OCI-LY7 (cell line): ENCODE data around the gene STAT4. TPM values are rescaled to one million over a fixed set of nuclear protein-coding genes. Genes with fewer than 3 reads are reported as not detected.

Experiments
- BruUV-seq: library from RNA; stranded (reverse); fragments of 400-500 nt; replicated peaks from 2 replicates; lab custom pipeline; 2021; lab: Mats Ljungman, UMichigan
- CTCF ChIA-PET: fragments of 300-600 bp; sonication (Branson Sonifier 250); formaldehyde crosslinking; loops from one replicate; lab custom pipeline; 2022; ENCODE audit warnings: antibody characterized with exemption; ENCODE audit not compliant: unreplicated experiment; lab: Charles Lee
- POLR2A ChIA-PET: fragments of 300-600 bp; sonication (Branson Sonifier 250); formaldehyde crosslinking; loops from one replicate; lab custom pipeline; 2022; ENCODE audit warnings: antibody characterized with exemption; lab: Charles Lee
- DNase-seq: peaks from one replicate; pipeline ENCODE4 v3.0.0-alpha.2; 2015; ENCODE audit warnings: low spot score
- H2AFZ ChIP-seq: fragments of 200-600 bp; sonication (generic), shearing (Covaris generic); 2 replicates; pipeline ENCODE4 v1.6.1; 2014; ENCODE audit warnings: mild to moderate bottlenecking, antibody characterized with exemption, low read length, moderate library complexity
- H3K27ac ChIP-seq: fragments of 200-600 bp; sonication (generic); 2 replicates; pipeline ENCODE4 v1.5.1; 2014; ENCODE audit warnings: mixed run types, low read depth, mild to moderate bottlenecking, moderate library complexity, low read length, inconsistent platforms; ENCODE audit not compliant: poor library complexity, severe bottlenecking
- H3K36me3 ChIP-seq: fragments of 200-600 bp; sonication (generic); 2 replicates; pipeline ENCODE4 v1.6.1; 2014; ENCODE audit warnings: mild to moderate bottlenecking, antibody characterized with exemption, low read length, moderate library complexity, mixed read lengths; ENCODE audit not compliant: insufficient read depth
- H3K4me1 ChIP-seq: fragments of 200-600 bp; sonication (generic); 2 replicates; pipeline ENCODE4 v1.5.1; 2014; ENCODE audit warnings: mild to moderate bottlenecking, low read length; ENCODE audit not compliant: insufficient read depth, poor library complexity, severe bottlenecking
- H3K4me2 ChIP-seq: fragments of 200-600 bp; sonication (generic); 2 replicates; pipeline ENCODE4 v1.6.1; 2014; ENCODE audit warnings: mild to moderate bottlenecking, low read length
- H3K4me3 ChIP-seq: fragments of 200-600 bp; sonication (generic); 2 replicates; pipeline ENCODE4 v1.5.1; 2014; ENCODE audit warnings: mild to moderate bottlenecking, low read depth, low read length; ENCODE audit not compliant: poor library complexity, severe bottlenecking
- H3K79me2 ChIP-seq: fragments of 200-600 bp; sonication (generic); 2 replicates; pipeline ENCODE4 v1.6.1; 2016; ENCODE audit warnings: low read depth, mild to moderate bottlenecking, low read length, moderate library complexity, mixed read lengths; ENCODE audit not compliant: insufficient read depth
- H3K9me2 ChIP-seq: fragments of 200-600 bp; sonication (generic); 2 replicates; pipeline ENCODE4 v1.6.1; 2016; ENCODE audit warnings: mild to moderate bottlenecking, low read length, mixed read lengths; ENCODE audit not compliant: insufficient read depth
- H3K9me3 ChIP-seq: fragments of 200-600 bp; sonication (generic); 2 replicates; pipeline ENCODE4 v1.6.1; 2014; ENCODE audit warnings: mild to moderate bottlenecking, mixed run types, low read length, mixed read lengths
- H4K20me1 ChIP-seq: fragments of 200-600 bp; sonication (generic); 2 replicates; pipeline ENCODE4 v1.6.1; 2014; ENCODE audit warnings: mild to moderate bottlenecking, antibody characterized with exemption, low read length, moderate library complexity, mixed read lengths; ENCODE audit not compliant: insufficient read depth
- CTCF ChIP-seq: fragments of 200-600 bp; sonication (generic); conservative IDR thresholded peaks from 2 replicates; pipeline ENCODE4 v1.5.1; 2014; ENCODE audit warnings: mild to moderate bottlenecking, antibody characterized with exemption, low read length, moderate library complexity, mixed read lengths
- EZH2phosphoT487 ChIP-seq: fragments of 200-600 bp; sonication (generic); IDR thresholded peaks from 2 replicates; pipeline ENCODE4 v1.6.1; 2018; ENCODE audit warnings: low read depth, borderline replicate concordance, mild to moderate bottlenecking, mixed run types, antibody characterized with exemption, low read length, moderate library complexity, mixed read lengths
- intact Hi-C: fragments of 100-400 bp; cut with micrococcal nuclease; formaldehyde crosslinking; loops from one replicate; pipeline ENCODE4 v1.10.0; 2022; ENCODE audit not compliant: unreplicated experiment
- total RNA-seq, 2 experiments: library from RNA; depleted of rRNA in 1 of 2; stranded (reverse); fragments of >200 nt in 1 of 2; shearing (Covaris generic) in 1 of 2; gene quantifications; 2 replicates each; pipeline ENCODE4 v1.2.3, GENCODE V29; 2014 to 2022

Gene STAT4
- total RNA-seq, 2 experiments from 2014 or later, result not detected

DNA sequence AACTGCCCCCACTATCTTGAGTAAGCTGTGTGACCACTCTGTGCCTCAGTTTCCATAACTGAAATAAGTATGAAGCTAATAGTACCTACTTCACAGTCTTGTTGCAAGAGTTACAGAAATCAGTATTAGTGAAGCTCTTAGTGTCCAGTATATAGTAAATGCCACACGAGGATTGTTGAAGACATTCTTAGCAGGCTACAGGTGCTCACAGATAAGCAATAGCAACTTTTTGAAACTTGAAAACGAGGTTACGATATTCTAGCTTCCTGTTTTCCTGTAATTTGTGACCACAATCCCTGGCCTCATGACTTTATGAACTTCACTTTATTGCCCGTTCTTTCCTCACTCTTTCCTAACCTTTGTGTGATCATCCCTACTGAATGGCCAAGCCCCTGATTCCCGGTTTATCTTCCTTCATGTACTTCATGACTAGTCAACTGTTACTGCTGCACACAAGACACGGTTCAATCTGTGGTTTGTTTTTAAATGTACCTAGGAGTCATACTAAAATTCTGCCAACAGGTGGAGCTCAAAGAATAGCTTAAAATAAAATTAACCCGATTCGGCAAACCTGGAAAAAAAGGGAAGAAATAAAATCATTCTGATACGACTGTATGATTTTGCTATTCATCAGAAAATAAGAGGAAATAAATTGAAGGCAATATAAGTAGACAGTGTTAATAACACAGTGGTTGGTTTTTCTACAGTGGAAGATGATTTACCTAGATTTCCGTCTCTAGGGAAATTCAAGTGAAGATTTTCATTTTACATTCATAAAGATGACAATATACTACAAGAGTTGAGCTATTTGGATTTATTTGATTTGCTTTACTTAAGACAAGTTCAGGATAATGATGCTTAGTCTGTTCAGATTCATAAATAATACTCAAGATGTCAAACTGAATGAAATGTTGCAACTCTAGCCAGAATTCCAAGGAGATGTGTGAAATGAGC is 98.7 kb downstream of the STAT4 start:
- ChIA-PET CTCF (interaction anchor here (1.5 to 1.9 kb wide), 3 partner anchors 9 to 104 kb away, joined by 4 to 7 read pairs (median 4); no protein-coding TSS in a partner anchor), POLR2A (interaction anchor here (0.5 to 1.5 kb wide), 10 partner anchors 10 to 774 kb away, joined by 3 to 5 read pairs (median 4); no protein-coding TSS in a partner anchor)
- no peaks in the 10 kb centered on the region for H3K79me2 ChIP-seq
- DNase-seq, result peak; percentile 61
- TF ChIP-seq CTCF, result peak; percentile 90
- no peak for TF ChIP-seq EZH2phosphoT487
- H3K9me3 ChIP-seq, result no peaks in the 10 kb centered on the region
- no TSS peak for BruUV-seq
- H3K4me2 ChIP-seq, result peak overlapping the region; percentile 43
- H3K27ac ChIP-seq, result no peak overlapping the region
- H4K20me1 ChIP-seq, result no peaks in the 10 kb centered on the region
- H3K36me3 ChIP-seq, result no peaks in the 10 kb centered on the region
- peak overlapping the region; percentile 73; the same call in 1 of the 2 replicates for H2AFZ ChIP-seq
- intact Hi-C loops, result loop anchor here (1.0 to 5.0 kb wide), 2 partner anchors 103 to 470 kb away; no protein-coding TSS in a partner anchor
- H3K4me1 ChIP-seq, result peaks cover 7% of the 10 kb centered on the region
- H3K9me2 ChIP-seq, result no peaks in the 10 kb centered on the region
- no peak overlapping the region for H3K4me3 ChIP-seq

GRCh38 chr2:191051177-191051576 is 99.6 kb downstream of the STAT4 start:
- ChIA-PET POLR2A (interaction anchor here (0.5 to 1.4 kb wide), 4 partner anchors 14 to 773 kb away, joined by 3 to 5 read pairs (median 4); no protein-coding TSS in a partner anchor), CTCF (no interaction called here)
- Histone ChIP-seq H3K36me3 (no peaks in the 10 kb centered on the region), H3K4me3 (no peak overlapping the region), H3K27ac (no peak overlapping the region), H3K9me3 (no peaks in the 10 kb centered on the region), H3K79me2 (no peaks in the 10 kb centered on the region), H2AFZ (no peak overlapping the region; the same call in 1 of the 2 replicates), H3K4me1 (peaks cover 7% of the 10 kb centered on the region), H4K20me1 (no peaks in the 10 kb centered on the region), H3K4me2 (0 out of 2 replicates have a peak overlapping the region, but pooled peaks have one; percentile 43), H3K9me2 (no peaks in the 10 kb centered on the region)
- no peak for TF ChIP-seq EZH2phosphoT487
- TF ChIP-seq CTCF, result no peak
- no TSS peak for BruUV-seq
- no peak for DNase-seq
- intact Hi-C loops, result loop anchor here (5.0 kb wide), 1 partner anchor 471 kb away; no protein-coding TSS in a partner anchor
